Progenitor cell of endocrine pancreas (in vitro differentiated cells): ENCODE results near the gene ZNF441. TPM values are rescaled to one million over a fixed set of nuclear protein-coding genes. Genes with fewer than 3 reads are reported as not detected.
"Not testable (repeated sequence)": the region's sequence is repeated elsewhere in the genome, so short reads cannot be mapped to it uniquely, and the experiment has no call there.

ENCODE experiments used
- DNase-seq: peaks from one replicate; pipeline ENCODE4 v3.0.0; 2021; ENCODE audit warnings: low spot score; ENCODE audit not compliant: unreplicated experiment
- H3K27ac Mint-ChIP-seq: 2 replicates; pipeline ENCODE4 v1.8.0; 2021; ENCODE audit warnings: mild to moderate bottlenecking, moderate library complexity, mixed read lengths
- H3K27me3 Mint-ChIP-seq: 2 replicates; pipeline ENCODE4 v1.8.0; 2021; ENCODE audit warnings: mixed read lengths
- H3K36me3 Mint-ChIP-seq: 2 replicates; pipeline ENCODE4 v1.8.0; 2022; ENCODE audit warnings: mixed read lengths; ENCODE audit not compliant: insufficient read depth
- H3K4me1 Mint-ChIP-seq: 2 replicates; pipeline ENCODE4 v1.8.0; 2021; ENCODE audit warnings: low read depth, mixed read lengths
- H3K4me3 Mint-ChIP-seq: 2 replicates; pipeline ENCODE4 v1.8.0; 2021; ENCODE audit warnings: low read depth, mild to moderate bottlenecking, moderate library complexity, mixed read lengths
- H3K9me3 Mint-ChIP-seq: 2 replicates; pipeline ENCODE4 v1.8.0; 2021; ENCODE audit warnings: low read depth, mixed read lengths
- CTCF ChIP-seq: fragments of 200-600 bp; sonication (generic); IDR thresholded peaks from one replicate; pipeline ENCODE4 v1.5.0; 2021; ENCODE audit warnings: antibody characterized with exemption, mild to moderate bottlenecking; ENCODE audit not compliant: unreplicated experiment
- total RNA-seq: library from RNA; stranded (reverse); gene quantifications from 2 replicates; pipeline ENCODE4 v1.2.1, GENCODE V29; 2021

The ZNF441 gene
- total RNA-seq, 1 donor from 2014 or later, result 4.4 TPM

- peak overlapping the region; percentile 93 for H3K4me3 Mint-ChIP-seq
These were observed 46.9 kb downstream of the ZNF441 start for GRCh38 chr19:11813703-11814028.

GRCh38 chr19:11814029-11814699 lies 47.4 kb downstream of the ZNF441 start, which contains the start of gene ZNF440:
Gene ZNF440 (plus strand): TSS chr19:11814273. CDS start chr19:11814448, 175 bp downstream.
- Mint-ChIP-seq H3K27me3 (no peaks in the 10 kb centered on the region), H3K36me3 (peaks cover 43% of the 10 kb centered on the region), H3K27ac (peak within 1 kb of the TSS; percentile 98), H3K4me1 (peaks cover 3% of the 10 kb centered on the region), H3K4me3 (peak within 1 kb of the TSS; percentile 93), H3K9me3 (peaks cover 17% of the 10 kb centered on the region)
- TF ChIP-seq CTCF, result no peak
- peak; percentile 94 for DNase-seq

More at GRCh38 chr19:11813703-11814028, 46.9 kb downstream of the ZNF441 start:
- no peaks in the 10 kb centered on the region for H3K27me3 Mint-ChIP-seq
- TF ChIP-seq CTCF, result no peak
- DNase-seq, result no peak
- peaks cover 3% of the 10 kb centered on the region for H3K4me1 Mint-ChIP-seq
- peaks cover 19% of the 10 kb centered on the region for H3K9me3 Mint-ChIP-seq
- H3K36me3 Mint-ChIP-seq, result peaks cover 46% of the 10 kb centered on the region
- H3K27ac Mint-ChIP-seq, result peak overlapping the region; percentile 98

GRCh38 chr19:11814700-11815035 lies 47.9 kb downstream of the ZNF441 start:
- H3K27me3 Mint-ChIP-seq, result no peaks in the 10 kb centered on the region

GRCh38 chr19:11821474-11822109 lies 54.8 kb downstream of the ZNF441 start:
- Mint-ChIP-seq H3K27me3 (no peaks in the 10 kb centered on the region), H3K4me3 (peak overlapping the region; percentile 18), H3K9me3 (peaks cover 33% of the 10 kb centered on the region), H3K27ac (no peak overlapping the region), H3K4me1 (no peaks in the 10 kb centered on the region), H3K36me3 (peaks cover 69% of the 10 kb centered on the region)
- DNase-seq, result no peak
- no peak for TF ChIP-seq CTCF

More at GRCh38 chr19:11814700-11815035, 47.9 kb downstream of the ZNF441 start:
- Mint-ChIP-seq H3K9me3 (peaks cover 17% of the 10 kb centered on the region), H3K4me3 (peak overlapping the region; percentile 93), H3K4me1 (peaks cover 3% of the 10 kb centered on the region), H3K36me3 (peaks cover 43% of the 10 kb centered on the region), H3K27ac (peak overlapping the region; percentile 95)
- DNase-seq, result no peak
- TF ChIP-seq CTCF, result no peak

GRCh38 chr19:11828957-11829876 lies 62.4 kb downstream of the ZNF441 start:
- H3K4me1 Mint-ChIP-seq, H3K27ac Mint-ChIP-seq, DNase-seq, H3K4me3 Mint-ChIP-seq, H3K27me3 Mint-ChIP-seq: not testable (repeated sequence)
- H3K9me3 Mint-ChIP-seq, result peaks cover 56% of the 10 kb centered on the region
- H3K36me3 Mint-ChIP-seq, result peaks cover 86% of the 10 kb centered on the region
